BLaER1 treated with 17β-estradiol and CSF1 and Interleukin-3, amounts not matched to agents 10 nM and 100 nM (cell line): ENCODE measurements around the gene RPUSD1.
"Not testable (repeated sequence)": the region's sequence is repeated elsewhere in the genome, so short reads cannot be mapped to it uniquely, and the experiment has no call there.

Experiments
- H3K27ac ChIP-seq, 11 experiments: shearing (Covaris generic); formaldehyde crosslinking; 2 replicates each; pipeline ENCODE4 v1.8.1; 2022
- H3K27me3 ChIP-seq, 11 experiments: shearing (Covaris generic); formaldehyde crosslinking; 2 replicates each; pipeline ENCODE4 v1.8.1; 2022
- H3K36me3 ChIP-seq, 11 experiments: shearing (Covaris generic); formaldehyde crosslinking; 2 replicates each; pipeline ENCODE4 v1.8.1; 2022
- H3K4me1 ChIP-seq, 10 experiments: shearing (Covaris generic); formaldehyde crosslinking; 2 replicates each; pipeline ENCODE4 v1.8.1; 2022
- H3K4me2 ChIP-seq, 11 experiments: shearing (Covaris generic); formaldehyde crosslinking; 2 replicates each; pipeline ENCODE4 v1.8.1; 2022
- H3K4me3 ChIP-seq, 10 experiments: shearing (Covaris generic); formaldehyde crosslinking; 2 replicates each; pipeline ENCODE4 v1.8.1; 2022
- H3K9ac ChIP-seq, 11 experiments: shearing (Covaris generic); formaldehyde crosslinking; 2 replicates each; pipeline ENCODE4 v1.8.1; 2022
- H3K9me3 ChIP-seq, 11 experiments: shearing (Covaris generic); formaldehyde crosslinking; replicated peaks in 1 of 11; 2 replicates each; pipeline ENCODE4 v1.8.1; 2022
- H4K20me1 ChIP-seq, 11 experiments: shearing (Covaris generic); formaldehyde crosslinking; 2 replicates each; pipeline ENCODE4 v1.8.1; 2022
- Cebpa-rat ChIP-seq, 11 experiments: shearing (Covaris generic); IDR thresholded peaks; 2 replicates each; pipeline ENCODE4 v1.8.1; 2022

The RPUSD1 gene

GRCh38 chr16:761625-762513 lies 26.3 kb downstream of the RPUSD1 start:
- H3K9ac ChIP-seq, result 0 out of 22 replicates have a peak overlapping the region, but pooled peaks of 1 of the 11 experiments have one; percentile 5
- no peaks in the 10 kb centered on the region for H3K27me3 ChIP-seq
- peaks cover 14 to 44% (median 35%) of the 10 kb centered on the region in 10 experiments for H3K4me1 ChIP-seq
- no peak overlapping the region for H3K27ac ChIP-seq
- TF ChIP-seq Cebpa-rat (IDR thresholded peaks at IDR 0.05), result no peak
- no peaks in the 10 kb centered on the region for H3K36me3 ChIP-seq
- H4K20me1 ChIP-seq, result no peaks in the 10 kb centered on the region; a peak in 1 of 22 replicates
- H3K4me2 ChIP-seq, result peak overlapping the region in 10 of 11 experiments; percentile 9 to 58 (median 36); a peak in 17 of 22 replicates
- H3K9me3 ChIP-seq, result no peaks in the 10 kb centered on the region
- H3K4me3 ChIP-seq, result no peak overlapping the region

DNA sequence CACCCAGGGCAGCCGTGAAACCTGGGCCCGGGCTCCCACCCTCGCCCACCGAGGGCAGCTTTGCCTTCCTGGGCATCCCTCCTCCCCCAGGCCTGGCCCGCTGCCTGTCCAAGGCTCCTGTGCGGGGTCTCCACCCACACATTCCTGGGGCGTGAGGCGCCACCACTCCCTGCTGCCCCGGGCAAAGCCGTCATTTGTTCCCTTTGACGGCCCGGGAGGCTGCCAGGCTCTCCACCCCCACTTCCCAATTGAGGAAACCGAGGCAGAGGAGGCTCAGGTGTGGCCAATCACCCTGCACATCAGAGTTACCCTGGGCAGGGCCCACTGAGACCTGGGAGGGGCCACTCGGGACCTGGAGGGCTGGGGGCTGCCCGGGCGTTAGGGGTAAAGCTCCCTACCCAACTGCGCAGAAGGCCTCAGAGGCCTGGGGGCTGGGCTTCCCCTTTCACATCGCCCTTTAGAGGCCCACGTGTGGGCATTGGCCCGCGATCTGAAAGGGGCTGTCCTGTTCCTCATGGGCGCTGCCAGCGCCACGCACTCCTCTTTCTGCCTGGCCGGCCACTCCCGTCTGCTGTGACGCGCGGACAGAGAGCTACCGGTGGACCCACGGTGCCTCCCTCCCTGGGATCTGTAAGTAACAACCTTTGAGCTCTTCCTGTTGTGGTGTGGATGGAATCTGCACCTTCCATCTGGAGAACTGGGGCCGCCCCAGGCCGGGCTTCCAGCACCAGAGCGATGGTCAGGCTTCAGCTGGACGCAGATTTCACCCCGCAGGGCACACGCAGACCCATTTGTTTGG lies 27.4 kb downstream of the RPUSD1 start, which contains the start of gene MSLN:
MSLN (plus strand) TSS at position 190 of the 799 bp plus-strand sequence. CDS start 1,947 bp downstream, outside the sequence.
- Histone ChIP-seq H3K27me3 (no peaks in the 10 kb centered on the region), H3K4me2 (peak within 1 kb of the TSS; percentile 1 to 58 (median 36); a peak in 17 of 22 replicates), H4K20me1 (no peaks in the 10 kb centered on the region; a peak in 1 of 22 replicates), H3K9me3 (peaks cover 0 to 5% (median 0%) of the 10 kb centered on the region in 11 experiments; a peak in 2 of 22 replicates), H3K36me3 (no peaks in the 10 kb centered on the region), H3K9ac (no peak within 1 kb of the TSS; a peak in 1 of 22 replicates), H3K4me3 (no peak within 1 kb of the TSS), H3K27ac (no peak within 1 kb of the TSS), H3K4me1 (peaks cover 20 to 49% (median 40%) of the 10 kb centered on the region in 10 experiments)
- no peak for TF ChIP-seq Cebpa-rat (IDR thresholded peaks at IDR 0.05)

- no peak for TF ChIP-seq Cebpa-rat (IDR thresholded peaks at IDR 0.05)
- H3K9me3 ChIP-seq, result peaks cover 0 to 5% (median 0%) of the 10 kb centered on the region in 11 experiments; a peak in 2 of 22 replicates
- H3K4me2 ChIP-seq, result no peak overlapping the region
- no peaks in the 10 kb centered on the region for H4K20me1 ChIP-seq
- H3K27ac ChIP-seq, result no peak overlapping the region
- no peaks in the 10 kb centered on the region for H3K36me3 ChIP-seq
- H3K4me1 ChIP-seq, result peaks cover 27 to 56% (median 46%) of the 10 kb centered on the region in 10 experiments
- H3K9ac ChIP-seq, result no peak overlapping the region
- H3K4me3 ChIP-seq, result no peak overlapping the region
- no peaks in the 10 kb centered on the region for H3K27me3 ChIP-seq
These were observed 28.1 kb downstream of the RPUSD1 start for GRCh38 chr16:760065-760464.

- H3K27me3 ChIP-seq, result no peaks in the 10 kb centered on the region
- no peak overlapping the region for H3K4me3 ChIP-seq
- no peak overlapping the region for H3K27ac ChIP-seq
- no peaks in the 10 kb centered on the region for H4K20me1 ChIP-seq
- H3K9ac ChIP-seq, result no peak overlapping the region
- no peaks in the 10 kb centered on the region for H3K36me3 ChIP-seq
- H3K9me3 ChIP-seq, result peaks cover 0 to 5% (median 0%) of the 10 kb centered on the region in 11 experiments; a peak in 2 of 22 replicates
- H3K4me2 ChIP-seq, result no peak overlapping the region
- H3K4me1 ChIP-seq, result peaks cover 35 to 64% (median 52%) of the 10 kb centered on the region in 10 experiments
- no peak for TF ChIP-seq Cebpa-rat (IDR thresholded peaks at IDR 0.05)
These were observed 28.9 kb downstream of the RPUSD1 start for GRCh38 chr16:759110-759910.

- H3K4me3 ChIP-seq, result no peak overlapping the region
- peak overlapping the region; percentile 68 to 92 (median 82); a peak in 19 of 22 replicates for H3K4me2 ChIP-seq
- H3K4me1 ChIP-seq, result peaks cover 32 to 75% (median 44%) of the 10 kb centered on the region in 10 experiments
- TF ChIP-seq Cebpa-rat (IDR thresholded peaks at IDR 0.05), result no peak
- H3K36me3 ChIP-seq, result no peaks in the 10 kb centered on the region
- H3K9me3 ChIP-seq, result peaks cover 0 to 5% (median 0%) of the 10 kb centered on the region in 11 experiments; a peak in 2 of 22 replicates
- no peak overlapping the region for H3K27ac ChIP-seq
- no peak overlapping the region for H3K9ac ChIP-seq
- H4K20me1 ChIP-seq, result no peaks in the 10 kb centered on the region
- H3K27me3 ChIP-seq, result no peaks in the 10 kb centered on the region
These were observed 31.8 kb downstream of the RPUSD1 start for GRCh38 chr16:756428-756827.

DNA sequence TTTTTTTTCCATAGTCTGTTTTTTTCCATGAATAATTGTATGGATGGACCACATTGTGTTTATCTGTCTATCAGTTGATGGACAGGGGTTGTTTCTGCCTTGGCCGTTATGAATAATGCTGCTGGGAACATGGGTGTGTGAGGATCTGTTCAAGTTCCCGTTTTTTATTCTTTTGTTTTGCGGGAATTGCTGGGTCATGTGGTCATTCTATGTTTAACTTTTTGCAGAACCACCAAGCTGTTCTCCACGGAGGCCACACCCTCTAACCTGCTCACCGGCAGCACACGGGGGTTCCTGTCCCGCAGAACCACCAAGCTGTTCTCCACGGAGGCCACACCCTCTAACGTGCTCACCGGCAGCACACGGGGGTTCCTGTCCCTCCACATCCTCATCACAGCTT lies 33.5 kb downstream of the RPUSD1 start:
- Histone ChIP-seq H3K9me3 (peaks cover 0 to 5% (median 0%) of the 10 kb centered on the region in 11 experiments; a peak in 2 of 22 replicates), H3K4me3 (no peak overlapping the region; a peak in 1 of 20 replicates), H3K27ac (peak overlapping the region in 3 of 11 experiments; percentile 49 to 67 (median 58); a peak in 6 of 22 replicates), H4K20me1 (no peaks in the 10 kb centered on the region), H3K27me3 (no peaks in the 10 kb centered on the region), H3K4me2 (peak overlapping the region in 10 of 11 experiments; percentile 12 to 84 (median 65); a peak in 17 of 22 replicates), H3K36me3 (no peaks in the 10 kb centered on the region), H3K9ac (peak overlapping the region in 2 of 11 experiments; percentile 32 to 35; a peak in 3 of 22 replicates), H3K4me1 (peaks cover 25 to 64% (median 33%) of the 10 kb centered on the region in 10 experiments)
- TF ChIP-seq Cebpa-rat (IDR thresholded peaks at IDR 0.05), result no peak

- Histone ChIP-seq H3K4me1 (peaks cover 25 to 64% (median 33%) of the 10 kb centered on the region in 10 experiments), H3K27ac (peak overlapping the region in 3 of 11 experiments; percentile 49 to 67 (median 58); a peak in 7 of 22 replicates), H3K9ac (peak overlapping the region in 2 of 11 experiments; percentile 32 to 35; a peak in 3 of 22 replicates), H3K4me2 (peak overlapping the region in 8 of 11 experiments; percentile 12 to 84 (median 80); a peak in 14 of 22 replicates)
- H3K27me3 ChIP-seq, H4K20me1 ChIP-seq, H3K4me3 ChIP-seq, H3K36me3 ChIP-seq, H3K9me3 ChIP-seq: not testable (repeated sequence)
These were observed 34.0 kb downstream of the RPUSD1 start for GRCh38 chr16:754121-754607.

DNA sequence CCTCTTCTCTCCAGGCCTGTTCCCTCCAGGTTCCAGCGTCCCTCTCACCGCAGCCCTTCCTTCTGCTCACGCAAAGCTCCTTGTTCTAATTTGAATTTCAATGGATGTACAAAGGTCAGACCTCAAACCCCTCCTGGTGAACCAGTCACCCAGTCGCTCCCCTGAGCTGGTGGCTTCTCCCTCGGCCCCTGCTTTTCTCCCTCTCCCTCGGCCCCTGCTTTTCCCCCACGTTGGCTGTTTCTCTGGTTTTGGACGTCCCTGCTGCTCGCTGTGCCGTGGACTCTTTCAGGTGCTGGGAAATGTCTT lies 36.2 kb downstream of the RPUSD1 start:
- H3K4me2 ChIP-seq, result peak overlapping the region in 3 of 11 experiments; percentile 15 to 48 (median 37); a peak in 5 of 22 replicates

More for the DNA sequence above, 36.2 kb downstream of the RPUSD1 start:
- no peaks in the 10 kb centered on the region for H4K20me1 ChIP-seq
- TF ChIP-seq Cebpa-rat (IDR thresholded peaks at IDR 0.05), result no peak
- peaks cover 0 to 5% (median 0%) of the 10 kb centered on the region in 11 experiments; a peak in 2 of 22 replicates for H3K9me3 ChIP-seq
- no peak overlapping the region; a peak in 1 of 22 replicates for H3K27ac ChIP-seq
- peaks cover 12 to 50% (median 20%) of the 10 kb centered on the region in 10 experiments for H3K4me1 ChIP-seq
- H3K36me3 ChIP-seq, result no peaks in the 10 kb centered on the region
- peak overlapping the region in 1 of 11 experiments; percentile 15; a peak in 2 of 22 replicates for H3K9ac ChIP-seq
- H3K27me3 ChIP-seq, result no peaks in the 10 kb centered on the region
- H3K4me3 ChIP-seq, result no peak overlapping the region
